ENCODE measurements around the gene MPV17L2. TPM values are rescaled to one million over a fixed set of nuclear protein-coding genes. Genes with fewer than 3 reads are reported as not detected.

MPV17L2 gene
- polyA plus RNA-seq, 1 donor, result 8.6 TPM

GRCh38 chr19:18216789-18217188 is 23.8 kb downstream of the MPV17L2 start:
- no peak for DNase-seq

- no peak for DNase-seq
These were observed 25.1 kb downstream of the MPV17L2 start for GRCh38 chr19:18218159-18218558.

GRCh38 chr19:18218600-18218999 is 25.6 kb downstream of the MPV17L2 start:
- DNase-seq, result no peak

- DNase-seq, result no peak
These were observed 27.1 kb downstream of the MPV17L2 start for GRCh38 chr19:18219911-18220631.

- no peak for DNase-seq
These were observed 27.7 kb downstream of the MPV17L2 start for GRCh38 chr19:18220632-18221275.

- no peak for DNase-seq
These were observed 29.1 kb downstream of the MPV17L2 start for GRCh38 chr19:18221815-18222725.

GRCh38 chr19:18223860-18224524 is 31.0 kb downstream of the MPV17L2 start:
- DNase-seq, result no peak

- peak; percentile 96 for DNase-seq
These were observed 31.7 kb downstream of the MPV17L2 start for GRCh38 chr19:18224525-18225354.

- DNase-seq, result no peak
These were observed 32.3 kb downstream of the MPV17L2 start for GRCh38 chr19:18225355-18225701.

GRCh38 chr19:18225702-18226468 is 32.9 kb downstream of the MPV17L2 start, which contains the start of gene PDE4C:
Gene PDE4C, minus strand, starts transcription at chr19:18226438. Its CDS starts 23 bp downstream, at chr19:18226415.
- DNase-seq, result no peak

GRCh38 chr19:18226956-18227780 is 34.1 kb downstream of the MPV17L2 start:
- no peak for DNase-seq

GRCh38 chr19:18227781-18228271 is 34.8 kb downstream of the MPV17L2 start:
- DNase-seq, result no peak

GRCh38 chr19:18229474-18229873 is 36.5 kb downstream of the MPV17L2 start:
- no peak for DNase-seq

GRCh38 chr19:18229915-18230314 is 36.9 kb downstream of the MPV17L2 start:
- DNase-seq, result no peak

- DNase-seq, result no peak
These were observed 38.1 kb downstream of the MPV17L2 start for GRCh38 chr19:18230941-18231734.

GRCh38 chr19:18231775-18232174 is 38.8 kb downstream of the MPV17L2 start:
- no peak for DNase-seq

GRCh38 chr19:18232540-18233223 is 39.7 kb downstream of the MPV17L2 start:
- DNase-seq, result no peak

Measured in left kidney (tissue), 2 donors.